ENCODE data around the gene RNF213. TPM values are rescaled to one million over a fixed set of nuclear protein-coding genes. Genes with fewer than 3 reads are reported as not detected.

RNF213 gene
- polyA plus RNA-seq, 3 donors from 2014 or later = 12.7 to 117 (median 25.9) TPM

DNA sequence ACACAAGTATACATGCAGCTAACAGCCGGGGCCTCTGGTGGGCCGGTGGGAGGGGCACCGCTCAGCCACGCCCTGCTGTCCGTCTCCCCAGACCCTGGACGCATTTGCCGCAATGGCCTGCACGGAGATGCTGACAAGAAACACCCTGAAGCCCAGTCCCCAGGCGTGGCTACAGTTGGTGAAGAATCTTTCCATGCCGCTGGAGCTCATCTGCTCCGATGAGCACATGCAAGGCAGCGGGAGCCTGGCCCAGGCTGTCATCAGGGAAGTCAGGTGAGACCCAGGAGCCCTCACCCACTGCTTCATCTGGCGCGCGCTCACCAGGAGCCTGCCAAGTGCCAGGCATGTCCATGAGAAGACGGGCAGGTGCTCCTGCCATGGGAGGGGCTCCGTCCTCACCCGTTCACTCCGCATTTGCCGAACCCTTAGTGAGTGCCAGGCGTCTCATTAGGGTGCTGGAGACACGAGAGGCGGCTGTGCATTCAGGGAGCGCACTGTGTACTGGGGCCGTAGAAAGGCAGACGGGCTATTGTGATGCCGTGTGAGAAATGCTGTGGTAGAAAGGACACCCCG, 103.0 kb downstream of the RNF213 start:
- no peak overlapping the region for H3K4me3 Mint-ChIP-seq
- H3K36me3 Mint-ChIP-seq = peaks cover 42 to 78% (median 50%) of the 10 kb centered on the region in 3 donors
- H3K27ac Mint-ChIP-seq = no peak overlapping the region
- DNase-seq = no peak
- H3K4me1 Mint-ChIP-seq = no peaks in the 10 kb centered on the region
- H3K27me3 Mint-ChIP-seq (ENCODE audit: low read depth in 3 of 3) = peaks cover 5 to 24% (median 23%) of the 10 kb centered on the region in 3 donors
- no peaks in the 10 kb centered on the region for H3K9me3 Mint-ChIP-seq

DNA sequence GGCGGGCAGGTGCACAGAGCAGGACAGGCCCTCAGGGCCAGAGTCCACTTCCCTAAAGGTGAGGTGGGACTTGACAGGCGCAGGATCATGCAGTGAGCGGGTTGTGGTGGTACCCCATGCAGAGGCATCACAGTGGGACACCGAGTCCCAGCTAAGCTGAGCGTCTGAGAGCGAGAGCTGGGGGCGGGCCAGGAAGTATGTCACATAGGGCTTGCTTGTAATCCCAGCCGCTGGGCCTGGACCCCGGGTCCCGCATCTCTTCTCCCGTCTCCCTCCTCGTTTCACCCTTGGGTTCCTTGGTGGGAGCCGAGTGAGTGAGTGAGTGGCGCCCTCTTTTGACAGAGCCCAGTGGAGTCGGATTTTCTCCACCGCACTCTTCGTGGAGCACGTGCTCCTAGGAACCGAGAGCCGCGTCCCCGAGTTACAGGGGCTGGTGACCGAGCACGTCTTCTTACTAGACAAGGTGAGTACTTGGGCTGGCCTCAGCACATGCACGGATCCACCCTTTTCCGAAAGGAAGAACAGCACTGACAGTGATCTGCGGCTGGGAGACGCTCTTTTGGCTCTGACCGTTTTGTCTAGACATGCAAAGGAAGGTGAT, 103.5 kb downstream of the RNF213 start:
- Mint-ChIP-seq H3K4me1 (no peaks in the 10 kb centered on the region), H3K9me3 (no peaks in the 10 kb centered on the region), H3K27me3 (ENCODE audit: low read depth in 3 of 3) (peaks cover 5 to 22% (median 21%) of the 10 kb centered on the region in 3 donors), H3K4me3 (no peak overlapping the region), H3K27ac (no peak overlapping the region), H3K36me3 (peaks cover 42 to 79% (median 54%) of the 10 kb centered on the region in 3 donors)
- no peak for DNase-seq

DNA sequence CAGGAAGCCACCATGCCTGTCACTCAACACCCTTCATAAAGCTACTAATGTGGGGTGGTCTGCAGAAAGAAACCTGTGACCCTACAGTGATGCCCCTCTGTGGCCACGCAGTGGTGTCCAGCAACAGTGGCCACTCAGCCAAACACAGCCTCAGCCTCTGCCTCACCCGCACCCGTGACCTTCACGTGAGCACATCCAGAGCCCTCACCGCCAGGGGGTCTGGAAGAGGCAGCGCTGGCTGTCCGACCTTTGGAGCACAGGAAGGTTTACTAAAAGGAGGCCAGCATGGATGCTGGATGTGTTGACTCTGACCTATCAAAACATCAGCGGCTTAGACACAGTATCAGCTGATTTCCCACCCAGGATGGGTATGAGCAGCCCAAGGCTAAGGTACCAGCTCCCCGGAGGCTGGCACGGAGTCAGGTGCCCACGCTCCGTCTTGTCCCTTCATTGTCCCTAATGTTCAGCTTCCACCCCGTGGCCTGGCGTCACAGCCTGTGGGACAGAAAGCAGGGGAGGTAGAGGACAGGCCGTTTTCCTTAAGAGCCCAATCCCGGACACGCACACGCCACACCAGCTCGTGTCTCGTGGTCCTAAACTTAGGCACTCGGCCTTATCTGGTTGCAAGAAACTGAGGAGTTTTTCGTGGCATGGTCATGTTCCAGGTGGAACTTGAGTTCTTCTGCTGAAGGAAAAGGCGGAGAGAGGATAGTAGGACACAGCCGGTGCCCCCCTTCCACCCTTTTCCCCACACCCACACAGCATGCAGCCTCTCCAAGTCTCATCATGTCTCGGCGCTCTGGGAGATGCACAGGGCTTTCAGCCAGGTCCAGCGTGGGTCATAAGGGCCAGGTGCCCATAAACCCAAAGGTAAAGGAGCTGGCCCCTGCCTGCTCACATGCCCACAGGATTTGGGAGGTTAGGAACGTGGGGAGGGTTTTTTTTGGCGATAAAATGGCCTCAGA, 104.6 kb downstream of the RNF213 start:
- H3K9me3 Mint-ChIP-seq = no peaks in the 10 kb centered on the region
- H3K4me1 Mint-ChIP-seq = no peaks in the 10 kb centered on the region
- peaks cover 42 to 81% (median 58%) of the 10 kb centered on the region in 3 donors for H3K36me3 Mint-ChIP-seq
- H3K27me3 Mint-ChIP-seq (ENCODE audit: low read depth in 3 of 3) = peaks cover 5 to 25% (median 17%) of the 10 kb centered on the region in 3 donors
- no peak overlapping the region for H3K27ac Mint-ChIP-seq
- H3K4me3 Mint-ChIP-seq = no peak overlapping the region
- no peak for DNase-seq

DNA sequence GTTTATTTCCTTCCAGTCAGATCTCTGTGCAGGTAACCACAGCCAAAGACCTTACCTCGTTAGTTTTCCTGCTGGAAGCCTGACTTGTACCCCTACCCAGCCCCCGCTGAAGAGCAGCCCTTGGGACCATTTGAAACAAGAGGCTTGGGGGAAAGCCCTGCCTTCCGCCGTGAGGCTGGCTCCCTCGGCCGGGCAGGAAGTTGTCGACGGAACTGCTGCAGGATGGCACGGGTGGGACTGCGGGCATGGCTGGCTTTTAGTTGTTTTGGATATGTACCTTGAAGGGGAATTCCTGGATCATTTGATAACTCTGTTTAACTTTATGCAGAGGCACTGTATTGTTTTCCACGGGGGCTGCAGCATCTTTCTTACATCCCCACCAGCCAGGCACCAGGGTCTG, 105.3 kb downstream of the RNF213 start:
- no peak for DNase-seq
- H3K4me3 Mint-ChIP-seq = no peak overlapping the region
- H3K4me1 Mint-ChIP-seq = no peaks in the 10 kb centered on the region
- H3K36me3 Mint-ChIP-seq = peaks cover 41 to 81% (median 58%) of the 10 kb centered on the region in 3 donors
- no peaks in the 10 kb centered on the region for H3K9me3 Mint-ChIP-seq
- peaks cover 5 to 25% (median 14%) of the 10 kb centered on the region in 3 donors for H3K27me3 Mint-ChIP-seq (ENCODE audit: low read depth in 3 of 3)
- H3K27ac Mint-ChIP-seq = peak overlapping the region in 2 of 6 donors; percentile 28 to 39

DNA sequence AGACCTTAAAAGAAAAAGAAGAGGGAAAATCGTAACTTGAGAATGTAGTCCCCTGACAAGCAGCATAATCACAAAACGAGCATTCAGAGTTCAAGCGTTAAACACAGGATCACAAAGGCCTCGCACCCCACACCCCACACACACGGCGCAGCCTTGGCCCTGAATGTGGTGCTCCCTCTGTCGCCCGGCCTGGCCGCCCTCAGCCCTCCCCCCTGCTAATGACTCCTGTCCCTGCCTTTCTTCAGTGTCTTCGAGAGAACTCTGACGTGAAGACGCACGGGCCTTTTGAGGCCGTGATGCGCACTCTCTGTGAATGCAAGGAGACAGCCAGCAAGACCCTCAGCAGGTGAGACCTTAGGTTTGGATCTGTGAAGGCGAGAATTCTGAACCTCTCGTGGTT, 106.9 kb downstream of the RNF213 start:
- Mint-ChIP-seq H3K27me3 (ENCODE audit: low read depth in 3 of 3) (peaks cover 5 to 15% (median 8%) of the 10 kb centered on the region in 3 donors), H3K4me1 (no peaks in the 10 kb centered on the region), H3K27ac (peak overlapping the region in 1 of 6 donors; percentile 68), H3K36me3 (peaks cover 39 to 82% (median 59%) of the 10 kb centered on the region in 3 donors), H3K4me3 (no peak overlapping the region), H3K9me3 (no peaks in the 10 kb centered on the region)
- no peak for DNase-seq

DNA sequence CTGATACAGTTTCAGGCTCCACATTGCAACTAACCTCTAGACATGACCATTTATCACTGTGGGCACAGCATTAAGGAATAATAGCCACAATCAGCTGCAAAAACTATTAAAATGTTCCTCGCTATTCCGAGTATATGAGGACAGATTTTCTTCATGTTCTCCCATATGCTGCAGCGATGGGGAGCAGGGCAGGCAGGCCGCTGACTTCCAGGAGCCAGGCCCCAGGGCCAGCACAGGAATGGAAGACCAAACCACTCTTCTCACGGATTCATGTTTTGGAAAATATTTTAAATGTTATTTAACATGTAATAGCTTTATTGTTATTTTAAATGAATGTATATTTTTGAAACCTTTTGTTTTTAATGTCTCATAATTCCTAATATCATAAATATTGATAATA, 110.5 kb downstream of the RNF213 start:
- DNase-seq = no peak
- Mint-ChIP-seq H3K9me3 (no peaks in the 10 kb centered on the region), H3K27ac (no peak overlapping the region), H3K4me3 (no peak overlapping the region), H3K4me1 (no peaks in the 10 kb centered on the region), H3K36me3 (peaks cover 49 to 81% (median 59%) of the 10 kb centered on the region in 3 donors), H3K27me3 (ENCODE audit: low read depth in 3 of 3) (peaks cover 2 to 16% (median 10%) of the 10 kb centered on the region in 3 donors)

DNA sequence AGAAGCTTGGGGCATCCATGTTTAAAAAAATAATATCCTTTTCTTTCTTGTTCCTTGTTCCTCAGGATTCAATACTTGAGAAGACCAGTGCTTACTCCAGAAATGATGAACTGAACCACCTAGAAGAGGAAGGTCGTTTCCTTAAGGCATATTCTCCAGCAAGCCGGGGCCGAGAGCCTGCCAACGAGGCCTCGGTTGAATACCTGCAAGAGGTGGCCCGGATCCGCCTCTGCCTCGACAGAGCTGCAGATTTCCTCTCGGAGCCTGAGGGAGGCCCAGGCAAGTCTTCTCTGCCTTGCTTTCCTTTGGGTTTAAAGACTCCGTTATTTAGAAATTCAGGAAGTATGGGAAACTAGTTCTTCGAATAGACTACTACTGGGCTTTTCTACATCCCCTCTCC, 111.8 kb downstream of the RNF213 start:
- Mint-ChIP-seq H3K27me3 (ENCODE audit: low read depth in 3 of 3) (peaks cover 2 to 13% (median 10%) of the 10 kb centered on the region in 3 donors), H3K4me3 (no peak overlapping the region), H3K36me3 (peaks cover 41 to 83% (median 63%) of the 10 kb centered on the region in 3 donors), H3K27ac (peak overlapping the region in 1 of 6 donors; percentile 24), H3K9me3 (no peaks in the 10 kb centered on the region), H3K4me1 (no peaks in the 10 kb centered on the region)
- DNase-seq = no peak

DNA sequence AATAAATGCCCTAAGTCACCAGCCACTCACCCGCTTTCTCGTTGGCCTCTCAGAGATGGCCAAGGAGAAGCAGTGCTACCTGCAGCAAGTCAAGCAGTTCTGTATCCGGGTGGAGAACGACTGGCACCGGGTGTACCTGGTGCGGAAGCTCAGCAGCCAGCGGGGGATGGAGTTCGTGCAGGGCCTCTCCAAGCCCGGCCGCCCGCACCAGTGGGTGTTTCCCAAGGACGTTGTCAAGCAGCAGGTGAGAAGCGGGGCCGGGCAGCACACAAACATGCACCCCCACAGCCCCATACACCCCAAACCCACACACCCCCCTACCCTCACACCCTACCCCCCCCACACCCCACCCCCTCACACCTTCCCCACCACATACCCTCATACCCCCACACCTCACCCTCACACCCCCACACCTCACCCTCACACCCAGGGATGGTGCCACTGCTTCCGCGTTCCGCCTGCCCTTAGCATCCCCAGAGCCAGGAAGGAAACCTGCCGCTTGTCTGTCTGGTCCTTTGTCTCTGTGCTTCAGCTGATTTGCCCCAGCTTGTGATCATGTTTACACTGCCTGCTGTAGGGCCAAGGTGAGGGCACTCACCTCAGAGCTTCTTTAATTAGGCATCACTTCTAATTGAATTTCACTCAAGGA, 112.4 kb downstream of the RNF213 start:
- H3K9me3 Mint-ChIP-seq = no peaks in the 10 kb centered on the region
- peaks cover 4 to 13% (median 9%) of the 10 kb centered on the region in 3 donors for H3K27me3 Mint-ChIP-seq (ENCODE audit: low read depth in 3 of 3)
- no peak for DNase-seq
- peak overlapping the region in 5 of 6 donors; percentile 30 to 69 (median 57) for H3K27ac Mint-ChIP-seq
- peaks cover 37 to 82% (median 62%) of the 10 kb centered on the region in 3 donors for H3K36me3 Mint-ChIP-seq
- no peaks in the 10 kb centered on the region for H3K4me1 Mint-ChIP-seq
- no peak overlapping the region for H3K4me3 Mint-ChIP-seq

DNA sequence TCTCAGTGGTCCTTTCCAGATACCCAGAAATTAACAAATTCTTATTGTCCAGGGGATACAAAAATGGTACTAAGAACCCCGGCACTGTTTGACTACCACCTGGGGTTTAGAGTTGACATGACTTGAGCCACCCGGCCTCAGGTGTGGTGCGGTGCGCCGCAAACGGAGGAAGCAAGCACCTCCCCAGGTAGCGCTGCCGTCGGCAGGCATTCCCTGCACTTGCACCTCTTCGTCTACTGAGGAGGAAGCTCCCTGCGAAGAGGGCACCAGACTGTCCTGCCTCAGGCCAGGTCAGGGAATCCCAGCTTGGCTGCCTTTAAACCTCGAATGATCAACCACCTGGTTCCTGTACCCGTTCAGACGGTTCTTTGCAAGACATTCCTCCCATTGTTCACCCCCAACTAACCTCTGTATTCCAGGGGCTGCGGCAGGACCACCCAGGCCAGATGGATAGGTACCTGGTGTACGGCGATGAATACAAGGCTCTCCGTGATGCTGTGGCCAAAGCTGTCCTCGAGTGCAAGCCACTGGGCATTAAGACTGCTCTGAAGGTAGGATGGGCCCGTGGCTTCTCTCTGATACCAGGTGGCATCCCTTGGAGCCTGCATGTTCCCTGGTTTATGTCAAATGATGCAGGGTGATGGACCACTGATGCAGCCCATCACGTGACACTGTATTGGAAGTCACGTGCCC, 113.5 kb downstream of the RNF213 start:
- Mint-ChIP-seq H3K4me1 (no peaks in the 10 kb centered on the region), H3K27me3 (ENCODE audit: low read depth in 3 of 3) (peaks cover 4 to 18% (median 8%) of the 10 kb centered on the region in 3 donors), H3K27ac (peak overlapping the region in 3 of 6 donors; percentile 13 to 58 (median 23)), H3K36me3 (peaks cover 34 to 86% (median 62%) of the 10 kb centered on the region in 3 donors), H3K4me3 (no peak overlapping the region), H3K9me3 (no peaks in the 10 kb centered on the region)
- no peak for DNase-seq

DNA sequence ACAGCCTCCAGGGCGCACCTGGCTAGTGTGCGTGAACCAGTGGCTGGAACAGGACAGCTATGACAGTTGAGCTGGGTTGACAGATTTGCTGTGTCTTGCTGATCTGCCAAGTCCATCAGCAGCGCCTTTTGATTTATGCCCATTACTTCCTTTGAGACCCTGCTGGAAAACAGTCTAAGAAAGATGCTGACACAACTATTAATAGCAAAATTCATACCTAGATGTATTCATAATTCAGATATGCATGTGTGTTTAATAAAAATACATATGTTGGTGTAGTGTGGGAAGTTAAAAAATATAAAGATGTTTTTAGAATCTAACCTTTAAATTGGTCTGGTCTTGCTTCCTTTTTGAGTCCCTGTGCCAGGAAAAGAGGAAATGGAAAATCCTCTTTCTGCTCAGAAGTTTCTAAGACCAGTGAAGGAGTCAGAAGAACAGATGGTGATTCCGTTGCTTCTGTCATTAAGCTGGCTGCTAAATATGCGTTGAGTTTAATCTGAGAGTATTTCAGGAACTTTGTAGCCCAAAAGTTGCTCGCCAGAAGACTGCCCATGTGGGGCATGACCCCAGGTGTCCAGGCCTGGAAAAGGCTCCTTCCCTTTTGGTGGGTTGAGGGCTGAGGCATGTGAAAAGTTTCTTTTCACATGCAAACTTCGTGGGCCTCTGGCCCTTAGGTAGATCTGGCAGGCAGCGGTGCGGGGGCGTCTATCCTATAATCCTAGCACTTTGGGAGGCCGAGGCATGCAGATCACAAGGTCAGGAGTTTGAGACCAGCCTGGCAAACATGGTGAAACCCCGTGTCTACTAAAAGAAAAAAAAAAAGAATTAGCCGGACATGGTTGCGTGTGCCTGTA, 114.3 kb downstream of the RNF213 start:
- H3K27ac Mint-ChIP-seq = peak overlapping the region in 3 of 6 donors; percentile 6 to 58 (median 23)
- DNase-seq = no peak
- no peaks in the 10 kb centered on the region for H3K4me1 Mint-ChIP-seq
- H3K27me3 Mint-ChIP-seq (ENCODE audit: low read depth in 3 of 3) = peaks cover 4 to 19% (median 8%) of the 10 kb centered on the region in 3 donors
- no peak overlapping the region for H3K4me3 Mint-ChIP-seq
- H3K9me3 Mint-ChIP-seq = no peaks in the 10 kb centered on the region
- peaks cover 28 to 88% (median 64%) of the 10 kb centered on the region in 3 donors for H3K36me3 Mint-ChIP-seq

DNA sequence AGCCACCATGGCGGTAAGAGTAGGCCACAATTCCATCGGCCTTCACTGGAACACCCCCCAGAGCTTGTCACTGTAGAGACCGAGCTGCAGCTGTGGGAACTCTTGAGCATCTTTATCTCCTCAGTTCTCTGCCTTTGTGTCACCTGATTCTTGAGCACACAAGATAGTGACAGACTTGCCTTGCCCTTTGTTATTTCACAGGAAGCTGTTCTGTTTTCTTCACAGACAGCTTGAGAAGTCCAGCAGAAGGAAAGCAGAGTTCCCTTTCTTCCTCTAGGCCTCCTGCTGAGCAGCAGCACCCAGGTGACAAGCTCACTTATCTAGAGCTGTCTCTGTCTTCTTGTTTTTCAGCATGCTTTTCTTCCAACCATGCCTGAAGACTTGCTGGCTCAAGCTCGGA, 115.9 kb downstream of the RNF213 start:
- H3K4me3 Mint-ChIP-seq = no peak overlapping the region
- H3K36me3 Mint-ChIP-seq = peaks cover 28 to 90% (median 58%) of the 10 kb centered on the region in 3 donors
- H3K27ac Mint-ChIP-seq = no peak overlapping the region
- H3K4me1 Mint-ChIP-seq = no peaks in the 10 kb centered on the region
- DNase-seq = no peak
- peaks cover 4 to 24% (median 12%) of the 10 kb centered on the region in 3 donors for H3K27me3 Mint-ChIP-seq (ENCODE audit: low read depth in 3 of 3)
- H3K9me3 Mint-ChIP-seq = no peaks in the 10 kb centered on the region

DNA sequence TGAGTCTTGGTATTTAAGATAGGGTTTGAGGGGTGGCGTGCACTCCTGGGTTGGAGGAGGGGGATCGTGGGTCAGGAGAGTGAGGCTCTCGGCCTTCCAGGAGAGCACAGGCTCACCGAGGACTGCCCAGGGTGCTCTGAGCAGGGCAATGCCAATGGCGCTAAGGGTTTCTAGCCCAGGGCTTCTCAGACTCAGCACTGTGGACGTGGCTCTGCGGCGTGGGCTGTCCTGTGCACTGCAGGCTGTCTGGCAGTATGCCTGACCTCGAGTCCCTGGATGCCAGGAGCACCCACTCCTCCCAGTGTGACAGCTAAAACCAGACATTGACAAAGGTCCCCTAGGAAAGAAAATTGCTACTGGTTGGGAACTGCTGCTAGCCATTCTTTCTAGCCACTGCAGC, 117.1 kb downstream of the RNF213 start:
- Mint-ChIP-seq H3K27ac (peak overlapping the region in 3 of 6 donors; percentile 24 to 52 (median 49)), H3K4me1 (no peaks in the 10 kb centered on the region), H3K4me3 (no peak overlapping the region), H3K9me3 (no peaks in the 10 kb centered on the region), H3K27me3 (ENCODE audit: low read depth in 3 of 3) (peaks cover 9 to 27% (median 14%) of the 10 kb centered on the region in 3 donors), H3K36me3 (peaks cover 20 to 89% (median 53%) of the 10 kb centered on the region in 3 donors)
- no peak for DNase-seq
